GM12878 (cell line): Measurements from ENCODE around the gene SAPCD2. TPM values are rescaled to one million over a fixed set of nuclear protein-coding genes. Genes with fewer than 3 reads are reported as not detected.
A peak's percentile ranks its signal among the peaks of the same experiment; 100 is the strongest.

Source experiments
- ATAC-seq: fragments of 200-7000 bp; cut with Tn5 transposase; 3 replicates; pipeline ENCODE4 v1.9.1; 2020; ENCODE audit warnings: mild to moderate bottlenecking, moderate library complexity
- BruUV-seq: library from RNA; stranded (reverse); fragments of 400-500 nt; replicated peaks from 2 replicates; lab custom pipeline; 2021; lab: Mats Ljungman, UMichigan
- CTCF ChIA-PET: fragments of 300-600 bp; sonication (Branson Sonifier 250); formaldehyde crosslinking; extraction: SDS; loops from one replicate; lab custom pipeline; 2021; ENCODE audit warnings: inconsistent platforms; lab: Yijun Ruan, JAX
- POLR2A ChIA-PET: fragments of 350-600 bp; formaldehyde crosslinking; extraction: SDS; loops from one replicate; lab custom pipeline; 2021; ENCODE audit warnings: inconsistent platforms; lab: Charles Lee
- RAD21 ChIA-PET: fragments of 300-600 bp; sonication (Branson Sonifier 250); formaldehyde crosslinking; loops from one replicate; lab custom pipeline; 2023; ENCODE audit warnings: antibody characterized with exemption; ENCODE audit not compliant: unreplicated experiment; lab: Charles Lee
- SMC1A ChIA-PET: fragments of 300-600 bp; sonication (Branson Sonifier 250); formaldehyde crosslinking; loops from one replicate; lab custom pipeline; 2023; ENCODE audit not compliant: unreplicated experiment, uncharacterized antibody; lab: Charles Lee
- DNase-seq: peaks from one replicate; pipeline ENCODE4 v3.0.0-alpha.2; 2011; ENCODE audit warnings: low read depth, low spot score
- FAIRE-seq: peaks from 3 replicates; lab custom pipeline; 2011; peaks lifted over from hg19 to GRCh38; lab: Jason Lieb, UNC
- H2AFZ ChIP-seq: 2 replicates; pipeline ENCODE4 v1.6.0; 2011; ENCODE audit warnings: low read depth, low read length, control low read depth; ENCODE audit not compliant: control insufficient read depth
- H3K27ac ChIP-seq: 2 replicates; pipeline ENCODE4 v1.5.1; 2011; ENCODE audit warnings: control low read depth; ENCODE audit not compliant: control insufficient read depth, insufficient read depth
- H3K27me3 ChIP-seq, 2 experiments: replicated peaks in 1 of 2; 2 replicates each; pipeline versions ENCODE4 v1.6.0 to v1.6.1; 2011; ENCODE audit warnings: low read length in 1 of 2; ENCODE audit not compliant: control insufficient read depth in 2 of 2, insufficient read depth in 2 of 2
- H3K36me3 ChIP-seq, 2 experiments: 2 replicates each; pipeline ENCODE4 v1.5.1; 2011; ENCODE audit warnings: low read length in 1 of 2; ENCODE audit not compliant: control insufficient read depth in 2 of 2, insufficient read depth in 2 of 2
- H3K4me1 ChIP-seq: 2 replicates; pipeline ENCODE4 v1.6.1; 2011; ENCODE audit warnings: mild to moderate bottlenecking, low read length, moderate library complexity, mixed read lengths; ENCODE audit not compliant: control insufficient read depth, insufficient read depth
- H3K4me2 ChIP-seq: 2 replicates; pipeline ENCODE4 v1.6.0; 2011; ENCODE audit warnings: control low read depth; ENCODE audit not compliant: control insufficient read depth, insufficient read depth
- H3K4me3 ChIP-seq: fragments of 200-600 bp; sonication (generic); 2 replicates; pipeline ENCODE4 v1.5.1; 2016
- H3K79me2 ChIP-seq: 2 replicates; pipeline ENCODE4 v1.6.0; 2011; ENCODE audit warnings: low read length; ENCODE audit not compliant: control insufficient read depth, insufficient read depth
- H3K9ac ChIP-seq: 2 replicates; pipeline ENCODE4 v1.8.0; 2011; ENCODE audit warnings: low read length, control low read depth, mixed read lengths; ENCODE audit not compliant: control insufficient read depth, insufficient read depth
- H3K9me3 ChIP-seq: replicated peaks from 3 replicates; pipeline ENCODE4 v1.5.1; 2011; ENCODE audit warnings: mild to moderate bottlenecking, low read length; ENCODE audit not compliant: control insufficient read depth, insufficient read depth
- H4K20me1 ChIP-seq: 2 replicates; pipeline ENCODE4 v1.6.0; 2011; ENCODE audit not compliant: control insufficient read depth, insufficient read depth
- BACH1 ChIP-seq: fragments of 450-650 bp; IDR thresholded peaks from 2 replicates; pipeline ENCODE4 v1.6.1; 2017; ENCODE audit warnings: mild to moderate bottlenecking, borderline replicate concordance
- FOS ChIP-seq: IDR thresholded peaks from 3 replicates; pipeline ENCODE4 v1.6.1; 2011; ENCODE audit warnings: borderline replicate concordance; ENCODE audit not compliant: insufficient read length; ENCODE audit errors: extremely low read depth
- KLF5 ChIP-seq: fragments of 450-650 bp; IDR thresholded peaks from 2 replicates; pipeline ENCODE4 v1.6.1; 2014; ENCODE audit warnings: mild to moderate bottlenecking; ENCODE audit not compliant: partially characterized antibody
- MYB ChIP-seq: fragments of 150-350 bp; IDR thresholded peaks from 2 replicates; pipeline ENCODE4 v1.6.1; 2014; ENCODE audit warnings: mild to moderate bottlenecking, low read depth, low read length, borderline replicate concordance
- NR2C1 ChIP-seq: fragments of 450-650 bp; IDR thresholded peaks from 2 replicates; pipeline ENCODE4 v1.6.1; 2017; ENCODE audit warnings: antibody characterized with exemption, mild to moderate bottlenecking, moderate library complexity
- POLR2A ChIP-seq: IDR thresholded peaks from 2 replicates; pipeline ENCODE4 v1.6.1; 2011; ENCODE audit warnings: low read depth, mild to moderate bottlenecking, low read length
- POLR2AphosphoS5 ChIP-seq: IDR thresholded peaks from 2 replicates; pipeline ENCODE4 v1.6.1; 2011; ENCODE audit warnings: mild to moderate bottlenecking, low read length, inconsistent platforms
- WGBS: methylation state at CpG from one replicate; pipeline ENCODE4 v1.1.6; 2016; ENCODE audit warnings: low lambda C conversion rate; ENCODE audit not compliant: insufficient replicate concordance, insufficient coverage; ENCODE audit errors: missing lambda C conversion rate; 5-methylcytosine and 5-hydroxymethylcytosine counted together
- in situ Hi-C: fragments of 300-500 bp; cut with MboI; formaldehyde crosslinking; loops from 9 replicates; pipeline ENCODE4 v1.14.3; 2018; ENCODE audit warnings: mixed read lengths
- intact Hi-C: fragments of 100-400 bp; cut with micrococcal nuclease; formaldehyde crosslinking; loops from one replicate; pipeline ENCODE4 v1.14.2; 2022; ENCODE audit not compliant: unreplicated experiment
- polyA plus RNA-seq, 11 experiments: library from polyadenylated mRNA; depleted of rRNA in 4 of 11; unstranded in 6 of 11; stranded (reverse) in 5 of 11; fragments of >200 nt; fragmentation: Nextera tagmentation in 4 of 11; fragmentation: Illumina TruSeq in 1 of 11; extraction: Ambion mirVana in 4 of 11; extraction: Trizol in 1 of 11; gene quantifications; 1 replicate in 1 of 11; 2 replicates in 10 of 11; pipeline versions ENCODE4 v1.2.1 to v1.2.3, GENCODE V29; 2011 to 2016; ENCODE audit warnings: inconsistent platforms in 2 of 11, missing spikeins in 2 of 11, low read depth in 1 of 11
- total RNA-seq, 4 experiments: library from RNA; depleted of rRNA in 3 of 4; stranded (reverse); fragments of >200 nt in 3 of 4; fragmentation: Illumina TruSeq in 1 of 4; extraction: Trizol in 1 of 4; gene quantifications; 2 replicates each; pipeline versions ENCODE4 v1.2.1 to v1.2.3, GENCODE V29; 2013 to 2021
- TF ChIP-seq, protein P1 (sequence below): IDR thresholded peaks from 2 replicates; pipeline ENCODE4 v1.6.1; 2011; ENCODE audit warnings: low read depth, low read length, improper control_type of control experiment, borderline replicate concordance
- TF ChIP-seq, protein P2 (sequence below): fragments of 450-650 bp; IDR thresholded peaks from 2 replicates; pipeline ENCODE4 v1.6.1; 2016; ENCODE audit warnings: mild to moderate bottlenecking

The SAPCD2 gene
- total and polyA plus RNA-seq, 10 of the 15 experiments (the other 5 are each of a cell fraction or from before 2014, with no cell fraction given), result 1.6 to 35.2 (median 7.2) TPM

DNA sequence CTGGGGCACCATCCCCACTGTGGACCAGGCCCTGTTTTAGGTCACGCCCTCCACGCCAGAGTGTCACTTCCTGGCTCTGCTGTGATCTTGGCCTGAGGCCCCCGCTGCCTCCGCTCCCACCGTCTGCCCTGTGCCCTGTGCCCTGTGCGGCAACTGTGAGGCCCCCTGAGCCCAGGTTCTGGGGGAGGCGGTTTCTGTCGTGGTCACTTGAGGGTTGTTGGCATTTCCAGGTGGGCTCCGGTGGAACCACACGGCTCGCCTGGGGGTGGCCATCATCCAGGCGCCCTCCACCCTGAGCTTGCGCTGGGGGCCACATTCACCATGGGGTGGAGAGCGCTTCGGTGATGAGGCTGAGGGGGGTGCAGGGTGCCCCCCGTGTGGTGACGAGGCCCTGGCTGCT, 37.6 kb upstream of the SAPCD2 start:
- TF ChIP-seq POLR2A (peak; percentile 48; the same call in 1 of the 2 replicates), BACH1 (no peak), POLR2AphosphoS5 (0 out of 2 replicates have a peak, but pooled peaks have one; percentile 0), NR2C1 (no peak), KLF5 (no peak), MYB (no peak), FOS (no peak)
- TF ChIP-seq, protein P1, sequence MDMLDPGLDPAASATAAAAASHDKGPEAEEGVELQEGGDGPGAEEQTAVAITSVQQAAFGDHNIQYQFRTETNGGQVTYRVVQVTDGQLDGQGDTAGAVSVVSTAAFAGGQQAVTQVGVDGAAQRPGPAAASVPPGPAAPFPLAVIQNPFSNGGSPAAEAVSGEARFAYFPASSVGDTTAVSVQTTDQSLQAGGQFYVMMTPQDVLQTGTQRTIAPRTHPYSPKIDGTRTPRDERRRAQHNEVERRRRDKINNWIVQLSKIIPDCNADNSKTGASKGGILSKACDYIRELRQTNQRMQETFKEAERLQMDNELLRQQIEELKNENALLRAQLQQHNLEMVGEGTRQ, result no peak
- TF ChIP-seq, protein P2, sequence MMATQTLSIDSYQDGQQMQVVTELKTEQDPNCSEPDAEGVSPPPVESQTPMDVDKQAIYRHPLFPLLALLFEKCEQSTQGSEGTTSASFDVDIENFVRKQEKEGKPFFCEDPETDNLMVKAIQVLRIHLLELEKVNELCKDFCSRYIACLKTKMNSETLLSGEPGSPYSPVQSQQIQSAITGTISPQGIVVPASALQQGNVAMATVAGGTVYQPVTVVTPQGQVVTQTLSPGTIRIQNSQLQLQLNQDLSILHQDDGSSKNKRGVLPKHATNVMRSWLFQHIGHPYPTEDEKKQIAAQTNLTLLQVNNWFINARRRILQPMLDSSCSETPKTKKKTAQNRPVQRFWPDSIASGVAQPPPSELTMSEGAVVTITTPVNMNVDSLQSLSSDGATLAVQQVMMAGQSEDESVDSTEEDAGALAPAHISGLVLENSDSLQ, result no peak
- H4K20me1 ChIP-seq, result no peaks in the 10 kb centered on the region; the same call in 1 of the 2 replicates
- H3K27me3 ChIP-seq, result no peaks in the 10 kb centered on the region
- ChIA-PET RAD21 (no interaction called here), CTCF (no interaction called here), SMC1A (interaction anchor here (0.8 kb wide), 1 partner anchor 79 kb away, joined by 3 read pairs; no protein-coding TSS in a partner anchor), POLR2A (no interaction called here)
- no peaks in the 10 kb centered on the region; the same call in 1 of the 2 replicates for H3K79me2 ChIP-seq
- H3K4me3 ChIP-seq, result no peak overlapping the region
- peaks cover 13 to 62% of the 10 kb centered on the region in 2 experiments for H3K36me3 ChIP-seq
- DNase-seq, result no peak
- in situ Hi-C loops, result no loop called here
- WGBS, result 95% methylated on average over 15 of the region's 17 CpGs
- no peak overlapping the region for H2AFZ ChIP-seq
- no TSS peak for BruUV-seq
- FAIRE-seq, result no peak
- no peak overlapping the region for H3K9ac ChIP-seq
- intact Hi-C loops, result no loop called here
- no peak overlapping the region for H3K27ac ChIP-seq
- H3K4me2 ChIP-seq, result no peak overlapping the region
- no peaks in the 10 kb centered on the region for H3K4me1 ChIP-seq
- H3K9me3 ChIP-seq, result peaks cover 2% of the 10 kb centered on the region; the same call in 1 of the 3 replicates
- no peak for ATAC-seq
